Lung (tissue), 12 donors: Measurements from ENCODE around the gene TAS1R1. TPM values are rescaled to one million over a fixed set of nuclear protein-coding genes. Genes with fewer than 3 reads are reported as not detected.

Experiments used
- ATAC-seq: fragments of 200-7000 bp; cut with Tn5 transposase; one replicate; pipeline ENCODE4 v1.9.1; 2020; ENCODE audit warnings: moderate number of reproducible peaks; ENCODE audit not compliant: insufficient read depth, low FRiP score
- DNase-seq, 3 donors: peaks; one replicate each; pipeline ENCODE4 v3.0.0-alpha.2; 2013 to 2017
- H3K27ac ChIP-seq, 2 donors: one replicate each; pipeline ENCODE4 v1.5.1; 2013; ENCODE audit warnings: mild to moderate bottlenecking in 2 of 2, moderate library complexity in 2 of 2, control low read depth in 1 of 2, inconsistent platforms in 1 of 2, low read depth in 1 of 2, low read length in 1 of 2
- H3K27me3 ChIP-seq, 3 donors: one replicate each; pipeline ENCODE4 v1.5.1; 2013; ENCODE audit warnings: low read length in 2 of 3; ENCODE audit not compliant: control insufficient read depth in 3 of 3, insufficient read depth in 3 of 3
- H3K36me3 ChIP-seq, 4 donors: one replicate each; pipeline ENCODE4 v1.5.1; 2013; ENCODE audit warnings: low read length in 4 of 4, mild to moderate bottlenecking in 1 of 4, moderate library complexity in 1 of 4; ENCODE audit not compliant: control insufficient read depth in 4 of 4, insufficient read depth in 4 of 4
- H3K4me1 ChIP-seq, 5 donors: one replicate each; pipeline ENCODE4 v1.5.1; 2013; ENCODE audit warnings: low read length in 5 of 5, mild to moderate bottlenecking in 2 of 5, moderate library complexity in 1 of 5; ENCODE audit not compliant: control insufficient read depth in 5 of 5, insufficient read depth in 5 of 5
- H3K4me3 ChIP-seq: one replicate; pipeline ENCODE4 v1.5.1; 2013; ENCODE audit warnings: mild to moderate bottlenecking, control low read depth, moderate library complexity
- H3K9ac ChIP-seq, 2 donors: one replicate each; pipeline ENCODE4 v1.5.1; 2013; ENCODE audit warnings: low read length in 2 of 2, control low read depth in 1 of 2; ENCODE audit not compliant: insufficient read depth in 1 of 2
- H3K9me3 ChIP-seq, 4 donors: one replicate each; pipeline ENCODE4 v1.5.1; 2013; ENCODE audit warnings: low read length in 3 of 4, mild to moderate bottlenecking in 1 of 4, moderate library complexity in 1 of 4; ENCODE audit not compliant: control insufficient read depth in 4 of 4, insufficient read depth in 3 of 4
- CTCF ChIP-seq: IDR thresholded peaks from 2 replicates; pipeline ENCODE4 v1.5.1; 2012; ENCODE audit warnings: mild to moderate bottlenecking; ENCODE audit errors: control extremely low read depth, extremely low read depth
- WGBS, 2 donors: extraction: QIAGEN DNeasy Blood & Tissue Kit; methylation state at CpG; one replicate each; pipeline ENCODE4 v1.1.7; 2013; 5-methylcytosine and 5-hydroxymethylcytosine counted together
- polyA plus RNA-seq, 2 donors: library from polyadenylated mRNA; stranded (reverse); fragments of 200-250 nt; gene quantifications; one replicate each; pipeline ENCODE4 v1.2.1, GENCODE V29; 2013
- total RNA-seq, 2 donors: library from RNA; depleted of rRNA in 1 of 2; stranded (reverse); fragments of >200 nt in 1 of 2; gene quantifications; one replicate each; pipeline ENCODE4 v1.2.1, GENCODE V29; 2014 to 2021
- donor health status: control.
- donor health status: control.
- donor health status: Bipolar disorder and iron deficiency.
- donor health status: healthy.
- donor health status: DM: yes; HTN: yes; CAD: no.

The TAS1R1 gene
- total and polyA plus RNA-seq, 4 donors, result 0.02 to 0.51 (median 0.15) TPM

- H3K4me1 ChIP-seq, result peaks cover 0 to 8% (median 0%) of the 10 kb centered on the region in 5 donors
- H3K4me3 ChIP-seq, result no peak overlapping the region
- peaks cover 7 to 33% (median 31%) of the 10 kb centered on the region in 4 donors for H3K36me3 ChIP-seq
- ATAC-seq (no peak), DNase-seq (no peak)
- H3K27ac ChIP-seq, result no peak overlapping the region
- 86 to 89% methylated on average over 14 of the region's 14 CpGs for WGBS, 2 donors
- peaks cover 0 to 3% (median 0%) of the 10 kb centered on the region in 4 donors for H3K9me3 ChIP-seq
- no peak for TF ChIP-seq CTCF
- no peak overlapping the region for H3K9ac ChIP-seq
- H3K27me3 ChIP-seq, result no peaks in the 10 kb centered on the region
Observed at GRCh38 chr1:6623269-6623965, 68.3 kb downstream of the TAS1R1 start.

- H3K36me3 ChIP-seq, result peaks cover 7 to 41% (median 37%) of the 10 kb centered on the region in 4 donors
- peaks cover 0 to 8% (median 0%) of the 10 kb centered on the region in 5 donors for H3K4me1 ChIP-seq
- no peaks in the 10 kb centered on the region for H3K27me3 ChIP-seq
- H3K9me3 ChIP-seq, result no peaks in the 10 kb centered on the region
- H3K9ac ChIP-seq, result peak within 1 kb of the TSS; percentile 53 to 71
- peak within 1 kb of the TSS; percentile 82 for H3K4me3 ChIP-seq
- no peak for TF ChIP-seq CTCF
- peak; percentile 93 for ATAC-seq
- WGBS, 2 donors, result 2 to 3% methylated on average over 47 to 73 of the region's 73 CpGs
- DNase-seq, result peak; percentile 88 to 90 (median 88)
- peak within 1 kb of the TSS; percentile 73 to 81 for H3K27ac ChIP-seq
Observed at GRCh38 chr1:6624710-6625583, 69.8 kb downstream of the TAS1R1 start, which contains the start of gene THAP3. TSS of gene THAP3 (plus strand) at chr1:6624868. CDS start at chr1:6625219, 351 bp downstream.

GRCh38 chr1:6625584-6626149 is 70.6 kb downstream of the TAS1R1 start:
- DNase-seq, result peak; percentile 51 to 63 (median 52)
- H3K36me3 ChIP-seq, result peaks cover 5 to 39% (median 33%) of the 10 kb centered on the region in 4 donors

More at GRCh38 chr1:6625584-6626149, 70.6 kb downstream of the TAS1R1 start:
- no peaks in the 10 kb centered on the region for H3K27me3 ChIP-seq
- no peak for ATAC-seq
- 7 to 12% methylated on average over 30 to 32 of the region's 32 CpGs for WGBS, 2 donors
- H3K9ac ChIP-seq, result peak overlapping the region; percentile 53 to 71
- H3K4me3 ChIP-seq, result peak overlapping the region; percentile 82
- no peaks in the 10 kb centered on the region for H3K9me3 ChIP-seq
- peak overlapping the region; percentile 73 to 81 for H3K27ac ChIP-seq
- no peak for TF ChIP-seq CTCF
- peaks cover 0 to 8% (median 0%) of the 10 kb centered on the region in 5 donors for H3K4me1 ChIP-seq
